H1 (cell line): ENCODE results near the gene TEDC1. TPM values are rescaled to one million over a fixed set of nuclear protein-coding genes. Genes with fewer than 3 reads are reported as not detected.
A peak's percentile ranks its signal among the peaks of the same experiment; 100 is the strongest.

Experiments
- CTCF ChIA-PET: fragments of 300-600 bp; sonication (Branson Sonifier 250); formaldehyde crosslinking; loops from one replicate; lab custom pipeline; 2021; ENCODE audit not compliant: partially characterized antibody; lab: Charles Lee
- POLR2A ChIA-PET: fragments of 300-600 bp; sonication (Branson Sonifier 250); formaldehyde crosslinking; loops from one replicate; lab custom pipeline; 2021; ENCODE audit warnings: inconsistent platforms; ENCODE audit not compliant: partially characterized antibody; lab: Charles Lee
- DNase-seq, 2 experiments: peaks; one replicate each; pipeline versions ENCODE4 v3.0.0 to v3.0.0-alpha.2; 2010 to 2022; ENCODE audit warnings: low spot score in 2 of 2, low read depth in 1 of 2, mixed read lengths in 1 of 2
- FAIRE-seq: peaks from 2 replicates; lab custom pipeline; 2011; peaks lifted over from hg19 to GRCh38; lab: Jason Lieb, UNC
- H2AFZ ChIP-seq: 2 replicates; pipeline ENCODE4 v1.8.1; 2012; ENCODE audit warnings: low read length, inconsistent platforms
- H2AK5ac ChIP-seq: 2 replicates; pipeline ENCODE4 v1.6.1; 2013; ENCODE audit warnings: low read depth, low read length
- H2BK120ac ChIP-seq: replicated peaks from 2 replicates; pipeline ENCODE3; 2013; ENCODE audit warnings: low read depth, low read length, inconsistent platforms
- H2BK12ac ChIP-seq: 2 replicates; pipeline ENCODE4 v1.6.1; 2013; ENCODE audit warnings: low read depth, low read length
- H2BK15ac ChIP-seq: 2 replicates; pipeline ENCODE4 v1.6.1; 2013; ENCODE audit warnings: low read length
- H2BK20ac ChIP-seq: 2 replicates; pipeline ENCODE4 v1.6.1; 2013; ENCODE audit warnings: low read length
- H2BK5ac ChIP-seq: 2 replicates; pipeline ENCODE4 v1.6.1; 2013; ENCODE audit warnings: low read depth, low read length
- H3K14ac ChIP-seq: 2 replicates; pipeline ENCODE4 v1.6.1; 2013; ENCODE audit warnings: inconsistent platforms; ENCODE audit not compliant: insufficient read length
- H3K18ac ChIP-seq: 2 replicates; pipeline ENCODE4 v1.6.1; 2013; ENCODE audit warnings: low read length; ENCODE audit errors: extremely low read depth
- H3K23ac ChIP-seq: 2 replicates; pipeline ENCODE4 v1.6.1; 2013; ENCODE audit warnings: inconsistent platforms; ENCODE audit not compliant: insufficient read length
- H3K23me2 ChIP-seq: 2 replicates; pipeline ENCODE4 v1.6.1; 2013; ENCODE audit warnings: low read depth, low read length
- H3K27ac ChIP-seq: 2 replicates; pipeline ENCODE4 v1.6.1; 2011; ENCODE audit warnings: low read depth, low read length, inconsistent platforms
- H3K27me3 ChIP-seq, 4 experiments: replicated peaks in 1 of 4; 1 replicate in 1 of 4; 2 replicates in 3 of 4; pipeline versions ENCODE4 v1.6.1 to v1.8.1; 2011 to 2013; ENCODE audit warnings: low read length in 3 of 4, mild to moderate bottlenecking in 3 of 4, inconsistent platforms in 2 of 4, mixed read lengths in 2 of 4, moderate library complexity in 1 of 4; ENCODE audit not compliant: control insufficient read depth in 3 of 4, insufficient read depth in 3 of 4; ENCODE audit errors: extremely low read depth in 1 of 4
- H3K36me3 ChIP-seq, 4 experiments: 2 replicates each; pipeline versions ENCODE4 v1.6.1 to v1.8.1; 2011 to 2013; ENCODE audit warnings: mild to moderate bottlenecking in 4 of 4, low read length in 3 of 4, moderate library complexity in 2 of 4, control low read depth in 1 of 4, inconsistent platforms in 1 of 4; ENCODE audit not compliant: insufficient read depth in 4 of 4, control insufficient read depth in 2 of 4
- H3K4ac ChIP-seq: replicated peaks from 2 replicates; pipeline ENCODE3; 2013; ENCODE audit warnings: low read length, low read depth, mixed read lengths, inconsistent platforms; ENCODE audit not compliant: insufficient read length
- H3K4me1 ChIP-seq, 4 experiments: replicated peaks in 1 of 4; 1 replicate in 1 of 4; 2 replicates in 3 of 4; pipeline versions ENCODE4 v1.6.1 to v1.8.1; 2011 to 2013; ENCODE audit warnings: low read length in 3 of 4, inconsistent platforms in 2 of 4, mixed read lengths in 1 of 4; ENCODE audit not compliant: insufficient read depth in 4 of 4, control insufficient read depth in 3 of 4
- H3K4me2 ChIP-seq, 2 experiments: 2 replicates each; pipeline versions ENCODE4 v1.6.1 to v1.8.1; 2011 to 2013; ENCODE audit warnings: low read depth in 2 of 2, low read length in 2 of 2, control low read depth in 1 of 2, inconsistent platforms in 1 of 2, mild to moderate bottlenecking in 1 of 2; ENCODE audit not compliant: insufficient read depth in 1 of 2
- H3K4me3 ChIP-seq, 4 experiments: fragments of 200-600, 300-600 bp in 1 of 4; sonication (generic), shearing (Covaris generic), sonication (Bioruptor Twin) in 1 of 4; 2 replicates each; pipeline versions ENCODE4 v1.5.1 to v1.8.1; 2011 to 2016; ENCODE audit warnings: low read length in 4 of 4, low read depth in 3 of 4, control low read depth in 2 of 4, inconsistent platforms in 2 of 4, mild to moderate bottlenecking in 2 of 4, mixed read lengths in 1 of 4, moderate library complexity in 1 of 4; ENCODE audit not compliant: insufficient read depth in 2 of 4; ENCODE audit errors: extremely low read depth in 1 of 4
- H3K56ac ChIP-seq: replicated peaks from 2 replicates; pipeline ENCODE3; 2013; ENCODE audit warnings: low read depth, mild to moderate bottlenecking, mixed read lengths, low read length, inconsistent platforms; ENCODE audit not compliant: insufficient read length
- H3K79me1 ChIP-seq: 2 replicates; pipeline ENCODE4 v1.6.1; 2013; ENCODE audit warnings: low read depth, low read length, control low read depth
- H3K79me2 ChIP-seq, 2 experiments: 2 replicates each; pipeline versions ENCODE4 v1.6.1 to v1.8.1; 2012 to 2013; ENCODE audit warnings: low read length in 2 of 2, mild to moderate bottlenecking in 2 of 2, inconsistent platforms in 1 of 2; ENCODE audit not compliant: insufficient read depth in 2 of 2, control insufficient read depth in 1 of 2
- H3K9ac ChIP-seq, 4 experiments: replicated peaks in 1 of 4; 1 replicate in 1 of 4; 2 replicates in 3 of 4; pipeline versions ENCODE4 v1.6.1 to v1.8.1; 2011 to 2013; ENCODE audit warnings: low read depth in 3 of 4, low read length in 3 of 4, control low read depth in 2 of 4, mild to moderate bottlenecking in 2 of 4, moderate library complexity in 2 of 4, inconsistent platforms in 1 of 4; ENCODE audit errors: extremely low read depth in 1 of 4
- H3K9me3 ChIP-seq, 2 experiments: 2 replicates each; pipeline versions ENCODE4 v1.6.1 to v1.8.1; 2012 to 2013; ENCODE audit warnings: mild to moderate bottlenecking in 2 of 2, moderate library complexity in 2 of 2, control low read depth in 1 of 2, inconsistent platforms in 1 of 2, low read depth in 1 of 2, low read length in 1 of 2, mixed read lengths in 1 of 2; ENCODE audit not compliant: insufficient read depth in 2 of 2
- H4K20me1 ChIP-seq, 2 experiments: replicated peaks in 1 of 2; 2 replicates each; pipeline versions ENCODE3 to v1.8.1; 2011 to 2013; ENCODE audit warnings: inconsistent platforms in 2 of 2, low read length in 2 of 2, mild to moderate bottlenecking in 1 of 2; ENCODE audit not compliant: insufficient read depth in 2 of 2, control insufficient read depth in 1 of 2
- H4K5ac ChIP-seq: 2 replicates; pipeline ENCODE4 v1.6.1; 2013; ENCODE audit warnings: low read length, low read depth, mixed read lengths, inconsistent platforms; ENCODE audit not compliant: insufficient read length
- H4K8ac ChIP-seq: 2 replicates; pipeline ENCODE4 v1.8.0; 2013; ENCODE audit warnings: mild to moderate bottlenecking, moderate library complexity, low read length, inconsistent platforms; ENCODE audit not compliant: insufficient read depth; ENCODE audit errors: extremely low read depth
- H4K91ac ChIP-seq: replicated peaks from 2 replicates; pipeline ENCODE3; 2013; ENCODE audit warnings: low read length, mixed read lengths, inconsistent platforms; ENCODE audit not compliant: insufficient read length
- CHD2 ChIP-seq: IDR thresholded peaks from 2 replicates; pipeline ENCODE4 v1.6.1; 2012; ENCODE audit warnings: low read length, improper control_type of control experiment
- EZH2 ChIP-seq: fragments of 200-600 bp; sonication (generic); IDR thresholded peaks from 2 replicates; pipeline ENCODE4 v1.7.1; 2012; ENCODE audit warnings: low read depth, mild to moderate bottlenecking, moderate library complexity, low read length, inconsistent platforms; ENCODE audit not compliant: severe bottlenecking
- KDM5A ChIP-seq: fragments of 200-600 bp; IDR thresholded peaks from 2 replicates; pipeline ENCODE4 v1.7.1; 2012; ENCODE audit warnings: mild to moderate bottlenecking, low read length, inconsistent platforms, mixed read lengths
- RNF2 ChIP-seq: fragments of 200-900, 300-1000 bp; sonication (generic); IDR thresholded peaks from 2 replicates; pipeline ENCODE4 v1.7.1; 2016; ENCODE audit warnings: borderline replicate concordance, low read depth, mild to moderate bottlenecking, antibody characterized with exemption, low read length; ENCODE audit not compliant: poor library complexity, severe bottlenecking; ENCODE audit errors: missing control alignments
- SP2 ChIP-seq: IDR thresholded peaks from 2 replicates; pipeline ENCODE4 v1.6.1; 2012; ENCODE audit warnings: mild to moderate bottlenecking, low read length, inconsistent platforms
- SUZ12 ChIP-seq: fragments of 200-600 bp; sonication (generic); IDR thresholded peaks from 2 replicates; pipeline ENCODE4 v1.6.1; 2012; ENCODE audit warnings: mild to moderate bottlenecking, inconsistent platforms, low read length, moderate library complexity, mixed read lengths
- WGBS, 2 experiments: shearing (Covaris generic) in 1 of 2; methylation state at CpG; one replicate each; pipeline versions ENCODE4 v1.1.6 to v1.1.7; 2013 to 2015; ENCODE audit warnings: low lambda C conversion rate in 2 of 2, mixed read lengths in 2 of 2, inconsistent platforms in 1 of 2, low coverage in 1 of 2, missing lambda C conversion rate in 1 of 2; ENCODE audit not compliant: insufficient replicate concordance in 2 of 2, insufficient coverage in 1 of 2, insufficient read length in 1 of 2; ENCODE audit errors: extremely low coverage in 1 of 2, missing lambda C conversion rate in 1 of 2; 5-methylcytosine and 5-hydroxymethylcytosine counted together
- polyA plus RNA-seq, 7 experiments: library from polyadenylated mRNA; depleted of rRNA in 3 of 7; stranded (reverse) in 5 of 7; unstranded in 2 of 7; fragments of >200 nt in 5 of 7; fragments of 200-250 nt in 2 of 7; gene quantifications; 1 replicate in 5 of 7; 2 replicates in 1 of 7; 4 replicates in 1 of 7; pipeline versions ENCODE4 v1.2.1 to v1.2.3, GENCODE V29; 2011 to 2013; ENCODE audit warnings: missing spikeins in 2 of 7, mixed read lengths in 2 of 7
- total RNA-seq: library from RNA; stranded (reverse); fragmentation: NEBNext Ultra II Directional; extraction: Animal tissue kit (Norgen Biotek cat#: 25700); gene quantifications from 2 replicates; pipeline ENCODE4 v1.2.1, GENCODE V29; 2021
- TF ChIP-seq, protein P1 (sequence below): IDR thresholded peaks from 2 replicates; pipeline ENCODE4 v1.6.1; 2012; ENCODE audit warnings: inconsistent platforms
- TF ChIP-seq, protein P2 (sequence below): IDR thresholded peaks from 2 replicates; pipeline ENCODE4 v1.6.1; 2012; ENCODE audit warnings: inconsistent platforms

TEDC1 gene
- total and polyA plus RNA-seq, 2 of the 8 experiments (the other 6 are each of a cell fraction or from before 2014, with no cell fraction given) = 5.6 to 14.8 TPM

DNA sequence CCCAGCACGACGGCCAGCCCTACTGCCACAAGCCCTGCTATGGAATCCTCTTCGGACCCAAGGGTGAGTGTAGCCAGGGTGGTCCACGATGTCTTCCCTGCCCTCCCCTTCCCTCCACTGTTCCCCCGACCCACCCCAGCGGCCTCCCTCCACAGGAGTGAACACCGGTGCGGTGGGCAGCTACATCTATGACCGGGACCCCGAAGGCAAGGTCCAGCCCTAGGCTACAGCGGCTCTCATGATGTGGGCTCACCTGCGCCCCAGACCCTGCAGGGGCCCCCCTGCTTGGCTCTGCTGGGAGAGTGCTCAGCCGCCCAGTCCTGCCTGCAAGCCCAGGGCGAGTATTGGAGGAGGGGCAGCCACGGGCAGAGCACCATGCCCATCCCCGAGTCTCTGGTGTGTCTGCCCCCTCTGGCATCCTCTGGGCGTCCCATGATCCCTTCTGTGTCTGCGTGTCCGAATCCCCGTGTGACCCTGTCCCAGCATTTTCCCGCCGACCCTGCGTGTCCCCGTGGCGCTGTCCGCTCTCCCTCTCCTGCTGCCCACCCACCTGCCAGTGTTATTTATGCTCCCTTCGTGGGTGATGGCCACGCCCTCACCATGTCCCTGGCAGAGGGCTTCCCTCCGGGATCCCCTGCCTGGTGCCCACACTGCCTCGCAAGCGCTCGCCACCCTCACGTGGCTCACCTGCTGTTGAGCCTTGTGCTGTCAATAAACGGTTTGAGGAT, 11.5 kb upstream of the TEDC1 start:
- peaks cover 0 to 48% (median 31%) of the 10 kb centered on the region in 4 experiments; a peak in 6 of 7 replicates for H3K4me1 ChIP-seq
- H2BK120ac ChIP-seq = no peak overlapping the region
- H3K36me3 ChIP-seq = peaks cover 0 to 3% (median 0%) of the 10 kb centered on the region in 4 experiments; a peak in 1 of 8 replicates
- ChIA-PET CTCF (interaction anchor here (0.5 to 2.6 kb wide), 4 partner anchors 10 to 56 kb away, joined by 3 to 33 read pairs (median 5); no protein-coding TSS in a partner anchor), POLR2A (no interaction called here)
- H3K14ac ChIP-seq = no peak overlapping the region
- no peaks in the 10 kb centered on the region for H3K79me1 ChIP-seq
- H3K4me3 ChIP-seq = peak overlapping the region in 2 of 4 experiments; percentile 6 to 53; a peak in 5 of 8 replicates
- FAIRE-seq = no peak
- peak overlapping the region; percentile 99 for H2BK12ac ChIP-seq
- no peak overlapping the region for H4K8ac ChIP-seq
- no peaks in the 10 kb centered on the region for H3K9me3 ChIP-seq
- H3K27me3 ChIP-seq = peaks cover 54 to 99% (median 82%) of the 10 kb centered on the region in 4 experiments
- no peak overlapping the region; the same call in 1 of the 2 replicates for H3K18ac ChIP-seq
- WGBS, 2 experiments = 25% methylated on average over 27 of the region's 34 CpGs; no CpG with 5 or more reads in 1 of the 2 experiments
- H3K23me2 ChIP-seq = peaks cover 9% of the 10 kb centered on the region; the same call in 1 of the 2 replicates
- H3K79me2 ChIP-seq = no peaks in the 10 kb centered on the region
- 0 out of 2 replicates have a peak overlapping the region, but pooled peaks have one; percentile 61 for H2BK15ac ChIP-seq
- peaks cover 4 to 11% of the 10 kb centered on the region in 2 experiments for H4K20me1 ChIP-seq
- H2AK5ac ChIP-seq = peak overlapping the region; percentile 48; the same call in 1 of the 2 replicates
- H3K4me2 ChIP-seq = peak overlapping the region; percentile 58 to 72
- peak; percentile 36 for TF ChIP-seq RNF2
- TF ChIP-seq SUZ12 = peak; percentile 78; the same call in 1 of the 2 replicates
- TF ChIP-seq KDM5A = no peak
- TF ChIP-seq EZH2 = peak; percentile 73
- no peak for TF ChIP-seq CHD2
- no peak for TF ChIP-seq SP2
- TF ChIP-seq, protein P1, sequence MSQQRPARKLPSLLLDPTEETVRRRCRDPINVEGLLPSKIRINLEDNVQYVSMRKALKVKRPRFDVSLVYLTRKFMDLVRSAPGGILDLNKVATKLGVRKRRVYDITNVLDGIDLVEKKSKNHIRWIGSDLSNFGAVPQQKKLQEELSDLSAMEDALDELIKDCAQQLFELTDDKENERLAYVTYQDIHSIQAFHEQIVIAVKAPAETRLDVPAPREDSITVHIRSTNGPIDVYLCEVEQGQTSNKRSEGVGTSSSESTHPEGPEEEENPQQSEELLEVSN = 0 out of 2 replicates have a peak, but pooled peaks have one; percentile 33
- TF ChIP-seq, protein P2, sequence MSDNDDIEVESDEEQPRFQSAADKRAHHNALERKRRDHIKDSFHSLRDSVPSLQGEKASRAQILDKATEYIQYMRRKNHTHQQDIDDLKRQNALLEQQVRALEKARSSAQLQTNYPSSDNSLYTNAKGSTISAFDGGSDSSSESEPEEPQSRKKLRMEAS = peak; percentile 39; the same call in 1 of the 2 replicates
- H2AFZ ChIP-seq = no peak overlapping the region
- H4K91ac ChIP-seq = no peak overlapping the region
- no peak overlapping the region for H3K56ac ChIP-seq
- H3K4ac ChIP-seq = no peak overlapping the region
- H2BK5ac ChIP-seq = no peak overlapping the region; the same call in 1 of the 2 replicates
- no peak for DNase-seq
- no peak overlapping the region for H3K23ac ChIP-seq
- H3K27ac ChIP-seq = no peak overlapping the region
- no peak overlapping the region for H3K9ac ChIP-seq
- H2BK20ac ChIP-seq = 0 out of 2 replicates have a peak overlapping the region, but pooled peaks have one; percentile 32
- no peak overlapping the region for H4K5ac ChIP-seq
